GM12878 (cell line): Measurements from ENCODE around the gene PSMA8. TPM values are rescaled to one million over a fixed set of nuclear protein-coding genes. Genes with fewer than 3 reads are reported as not detected.

Source experiments
- ATAC-seq: fragments of 200-7000 bp; cut with Tn5 transposase; 3 replicates; pipeline ENCODE4 v1.9.1; 2020; ENCODE audit warnings: mild to moderate bottlenecking, moderate library complexity
- BruUV-seq: library from RNA; stranded (reverse); fragments of 400-500 nt; replicated peaks from 2 replicates; lab custom pipeline; 2021; lab: Mats Ljungman, UMichigan
- CTCF ChIA-PET: fragments of 300-600 bp; sonication (Branson Sonifier 250); formaldehyde crosslinking; extraction: SDS; loops from one replicate; lab custom pipeline; 2021; ENCODE audit warnings: inconsistent platforms; lab: Yijun Ruan, JAX
- POLR2A ChIA-PET: fragments of 350-600 bp; formaldehyde crosslinking; extraction: SDS; loops from one replicate; lab custom pipeline; 2021; ENCODE audit warnings: inconsistent platforms; lab: Charles Lee
- RAD21 ChIA-PET: fragments of 300-600 bp; sonication (Branson Sonifier 250); formaldehyde crosslinking; loops from one replicate; lab custom pipeline; 2023; ENCODE audit warnings: antibody characterized with exemption; ENCODE audit not compliant: unreplicated experiment; lab: Charles Lee
- SMC1A ChIA-PET: fragments of 300-600 bp; sonication (Branson Sonifier 250); formaldehyde crosslinking; loops from one replicate; lab custom pipeline; 2023; ENCODE audit not compliant: unreplicated experiment, uncharacterized antibody; lab: Charles Lee
- DNase-seq: peaks from one replicate; pipeline ENCODE4 v3.0.0-alpha.2; 2011; ENCODE audit warnings: low read depth, low spot score
- FAIRE-seq: peaks from 3 replicates; lab custom pipeline; 2011; peaks lifted over from hg19 to GRCh38; lab: Jason Lieb, UNC
- H2AFZ ChIP-seq: 2 replicates; pipeline ENCODE4 v1.6.0; 2011; ENCODE audit warnings: low read depth, low read length, control low read depth; ENCODE audit not compliant: control insufficient read depth
- H3K27ac ChIP-seq: 2 replicates; pipeline ENCODE4 v1.5.1; 2011; ENCODE audit warnings: control low read depth; ENCODE audit not compliant: control insufficient read depth, insufficient read depth
- H3K27me3 ChIP-seq, 2 experiments: replicated peaks in 1 of 2; 2 replicates each; pipeline versions ENCODE4 v1.6.0 to v1.6.1; 2011; ENCODE audit warnings: low read length in 1 of 2; ENCODE audit not compliant: control insufficient read depth in 2 of 2, insufficient read depth in 2 of 2
- H3K36me3 ChIP-seq, 2 experiments: 2 replicates each; pipeline ENCODE4 v1.5.1; 2011; ENCODE audit warnings: low read length in 1 of 2; ENCODE audit not compliant: control insufficient read depth in 2 of 2, insufficient read depth in 2 of 2
- H3K4me1 ChIP-seq: 2 replicates; pipeline ENCODE4 v1.6.1; 2011; ENCODE audit warnings: mild to moderate bottlenecking, low read length, moderate library complexity, mixed read lengths; ENCODE audit not compliant: control insufficient read depth, insufficient read depth
- H3K4me2 ChIP-seq: 2 replicates; pipeline ENCODE4 v1.6.0; 2011; ENCODE audit warnings: control low read depth; ENCODE audit not compliant: control insufficient read depth, insufficient read depth
- H3K4me3 ChIP-seq: fragments of 200-600 bp; sonication (generic); 2 replicates; pipeline ENCODE4 v1.5.1; 2016
- H3K79me2 ChIP-seq: 2 replicates; pipeline ENCODE4 v1.6.0; 2011; ENCODE audit warnings: low read length; ENCODE audit not compliant: control insufficient read depth, insufficient read depth
- H3K9ac ChIP-seq: 2 replicates; pipeline ENCODE4 v1.8.0; 2011; ENCODE audit warnings: low read length, control low read depth, mixed read lengths; ENCODE audit not compliant: control insufficient read depth, insufficient read depth
- H3K9me3 ChIP-seq: replicated peaks from 3 replicates; pipeline ENCODE4 v1.5.1; 2011; ENCODE audit warnings: mild to moderate bottlenecking, low read length; ENCODE audit not compliant: control insufficient read depth, insufficient read depth
- H4K20me1 ChIP-seq: 2 replicates; pipeline ENCODE4 v1.6.0; 2011; ENCODE audit not compliant: control insufficient read depth, insufficient read depth
- CBX5 ChIP-seq: sonication (generic); IDR thresholded peaks from 2 replicates; pipeline ENCODE4 v1.6.1; 2016; ENCODE audit warnings: low read depth, moderate library complexity, mild to moderate bottlenecking, inconsistent platforms
- CEBPB ChIP-seq, 2 experiments: fragments of 150-350 bp in 1 of 2; IDR thresholded peaks; 2 replicates each; pipeline ENCODE4 v1.6.1; 2012 to 2014; ENCODE audit warnings: low read depth in 2 of 2, low read length in 2 of 2, borderline replicate concordance in 1 of 2, inconsistent platforms in 1 of 2
- CHD2 ChIP-seq: IDR thresholded peaks from 2 replicates; pipeline ENCODE4 v1.6.1; 2011; ENCODE audit warnings: low read depth, low read length, improper control_type of control experiment, borderline replicate concordance
- IRF3 ChIP-seq: fragments of 450-650 bp; IDR thresholded peaks from 2 replicates; pipeline ENCODE4 v1.6.1; 2014; ENCODE audit warnings: mild to moderate bottlenecking
- NKRF ChIP-seq: fragments of 450-650 bp; conservative IDR thresholded peaks from 2 replicates; pipeline ENCODE4 v1.6.1; 2017; ENCODE audit warnings: mild to moderate bottlenecking, moderate library complexity
- ZNF687 ChIP-seq: fragments of 450-650 bp; IDR thresholded peaks from 2 replicates; pipeline ENCODE4 v1.6.1; 2017; ENCODE audit warnings: mild to moderate bottlenecking, moderate library complexity
- WGBS: methylation state at CpG from one replicate; pipeline ENCODE4 v1.1.6; 2016; ENCODE audit warnings: low lambda C conversion rate; ENCODE audit not compliant: insufficient replicate concordance, insufficient coverage; ENCODE audit errors: missing lambda C conversion rate; 5-methylcytosine and 5-hydroxymethylcytosine counted together
- in situ Hi-C: fragments of 300-500 bp; cut with MboI; formaldehyde crosslinking; loops from 9 replicates; pipeline ENCODE4 v1.14.3; 2018; ENCODE audit warnings: mixed read lengths
- intact Hi-C: fragments of 100-400 bp; cut with micrococcal nuclease; formaldehyde crosslinking; loops from one replicate; pipeline ENCODE4 v1.14.2; 2022; ENCODE audit not compliant: unreplicated experiment
- polyA plus RNA-seq, 11 experiments: library from polyadenylated mRNA; depleted of rRNA in 4 of 11; unstranded in 6 of 11; stranded (reverse) in 5 of 11; fragments of >200 nt; fragmentation: Nextera tagmentation in 4 of 11; fragmentation: Illumina TruSeq in 1 of 11; extraction: Ambion mirVana in 4 of 11; extraction: Trizol in 1 of 11; gene quantifications; 1 replicate in 1 of 11; 2 replicates in 10 of 11; pipeline versions ENCODE4 v1.2.1 to v1.2.3, GENCODE V29; 2011 to 2016; ENCODE audit warnings: inconsistent platforms in 2 of 11, missing spikeins in 2 of 11, low read depth in 1 of 11
- total RNA-seq, 4 experiments: library from RNA; depleted of rRNA in 3 of 4; stranded (reverse); fragments of >200 nt in 3 of 4; fragmentation: Illumina TruSeq in 1 of 4; extraction: Trizol in 1 of 4; gene quantifications; 2 replicates each; pipeline versions ENCODE4 v1.2.1 to v1.2.3, GENCODE V29; 2013 to 2021

The PSMA8 gene
- total and polyA plus RNA-seq, 10 of the 15 experiments (the other 5 are each of a cell fraction or from before 2014, with no cell fraction given): 0.07 to 0.15 (median 0.09) TPM; not detected in 6

GRCh38 chr18:26096852-26097251, 36.8 kb upstream of the PSMA8 start:
- FAIRE-seq: no peak
- H3K36me3 ChIP-seq: no peaks in the 10 kb centered on the region

More at GRCh38 chr18:26096852-26097251, 36.8 kb upstream of the PSMA8 start:
- intact Hi-C loops: no loop called here
- TF ChIP-seq CHD2: no peak
- TF ChIP-seq ZNF687: no peak
- TF ChIP-seq IRF3: no peak
- no peak for TF ChIP-seq CBX5
- no peak for TF ChIP-seq NKRF
- TF ChIP-seq CEBPB (IDR thresholded peaks at IDR 0.05; ENCODE audit: borderline replicate concordance in 1 of 2, low read depth in 2 of 2, low read length in 2 of 2): no peak
- in situ Hi-C loops: no loop called here
- Histone ChIP-seq H4K20me1 (no peaks in the 10 kb centered on the region), H2AFZ (no peak overlapping the region), H3K4me3 (no peak overlapping the region), H3K9ac (no peak overlapping the region), H3K4me2 (no peak overlapping the region), H3K27me3 (no peaks in the 10 kb centered on the region), H3K4me1 (no peaks in the 10 kb centered on the region), H3K27ac (no peak overlapping the region), H3K9me3 (peaks cover 6% of the 10 kb centered on the region), H3K79me2 (no peaks in the 10 kb centered on the region)
- WGBS: no CpG with 5 or more reads among the region's 1 CpG
- no peak for ATAC-seq
- ChIA-PET SMC1A (interaction anchor here (1.0 kb wide), 1 partner anchor 87 kb away, joined by 3 read pairs; no protein-coding TSS in a partner anchor), POLR2A (interaction anchor here (0.7 kb wide), 1 partner anchor 9 kb away, joined by 9 read pairs; no protein-coding TSS in a partner anchor), RAD21 (no interaction called here), CTCF (no interaction called here)
- DNase-seq: no peak
- no TSS peak for BruUV-seq
